Measurements from ENCODE around the gene ZNF593OS.

The ZNF593OS gene

DNA sequence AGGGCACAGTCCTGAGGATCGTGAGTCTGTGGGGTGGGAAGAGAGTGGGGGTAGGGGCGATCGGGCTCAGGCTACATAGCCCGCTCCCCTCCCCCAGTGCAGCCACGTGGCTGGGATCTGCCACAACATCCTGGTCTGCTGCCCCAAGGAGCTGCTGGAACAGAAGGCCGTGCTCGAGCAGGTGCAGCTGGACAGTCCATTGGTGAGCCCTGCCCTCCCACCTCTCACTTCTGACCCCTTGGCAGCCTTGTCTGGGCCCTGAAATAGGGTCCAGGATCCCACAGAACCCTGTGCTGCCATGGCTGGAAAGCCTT, 10.7 kb upstream of the ZNF593OS start:
- no peak for DNase-seq

DNA sequence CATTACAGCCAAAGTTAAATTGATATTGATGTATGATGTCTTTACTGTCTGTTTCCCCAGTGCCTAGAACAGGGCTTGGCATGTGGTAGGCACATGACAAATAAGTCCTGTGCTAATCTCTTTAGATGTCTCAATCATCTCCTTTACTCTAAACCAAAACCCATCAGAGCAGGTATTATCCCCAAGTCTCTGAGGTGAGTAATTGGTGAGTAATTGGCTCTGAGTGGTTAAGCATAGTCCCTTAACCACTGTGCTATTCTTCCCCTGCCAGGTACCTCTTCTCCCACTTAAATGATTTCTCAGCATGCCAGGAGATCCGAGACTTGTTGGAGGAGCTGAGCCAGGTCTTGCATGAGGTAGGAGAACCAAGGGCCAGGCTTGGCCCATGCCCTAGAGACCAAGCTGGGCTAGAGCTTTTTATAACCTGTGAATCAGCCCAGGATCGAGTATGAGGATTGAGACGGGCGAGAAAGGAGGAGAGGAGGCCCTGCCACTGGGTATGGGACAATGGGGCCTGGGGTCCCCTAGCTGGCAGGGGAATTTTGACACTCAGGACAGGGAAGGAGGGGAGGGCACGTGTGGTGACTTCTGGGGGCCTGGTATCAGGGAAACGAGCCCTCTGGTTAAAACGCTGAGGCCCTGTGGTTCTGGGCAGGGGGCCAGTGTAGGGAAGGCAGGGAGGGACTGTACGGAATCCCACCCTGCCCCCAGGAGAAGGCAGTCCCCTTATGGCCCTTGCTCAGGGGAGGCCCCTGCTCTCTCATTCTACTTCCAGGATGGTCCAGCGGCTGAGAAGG, 10.2 kb upstream of the ZNF593OS start:
- DNase-seq = no peak

DNA sequence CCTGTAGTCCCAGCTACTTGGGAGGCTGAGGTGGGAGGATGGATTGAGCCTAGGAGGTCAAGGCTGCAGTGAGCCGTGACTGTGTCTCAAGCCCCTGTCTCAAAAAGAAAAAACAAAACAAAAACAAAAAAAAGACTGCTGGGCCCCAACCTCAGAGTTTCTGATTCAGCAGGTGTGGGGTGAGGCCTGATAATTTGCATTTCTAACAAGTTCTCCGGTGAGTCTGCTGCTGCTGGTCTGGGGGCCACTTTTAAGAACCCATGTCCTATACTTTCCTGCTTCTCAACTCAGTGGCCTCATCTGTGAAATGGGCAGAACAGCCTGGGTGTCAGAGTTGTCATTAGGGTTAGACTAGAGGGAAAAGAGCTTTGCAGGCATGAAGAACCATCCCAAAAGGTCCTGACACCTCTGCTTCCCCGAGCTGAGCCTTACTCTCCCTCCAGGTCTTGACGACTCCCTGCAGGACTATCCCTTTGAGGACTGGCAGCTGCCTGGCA, 8.4 kb upstream of the ZNF593OS start:
- no peak for DNase-seq

DNA sequence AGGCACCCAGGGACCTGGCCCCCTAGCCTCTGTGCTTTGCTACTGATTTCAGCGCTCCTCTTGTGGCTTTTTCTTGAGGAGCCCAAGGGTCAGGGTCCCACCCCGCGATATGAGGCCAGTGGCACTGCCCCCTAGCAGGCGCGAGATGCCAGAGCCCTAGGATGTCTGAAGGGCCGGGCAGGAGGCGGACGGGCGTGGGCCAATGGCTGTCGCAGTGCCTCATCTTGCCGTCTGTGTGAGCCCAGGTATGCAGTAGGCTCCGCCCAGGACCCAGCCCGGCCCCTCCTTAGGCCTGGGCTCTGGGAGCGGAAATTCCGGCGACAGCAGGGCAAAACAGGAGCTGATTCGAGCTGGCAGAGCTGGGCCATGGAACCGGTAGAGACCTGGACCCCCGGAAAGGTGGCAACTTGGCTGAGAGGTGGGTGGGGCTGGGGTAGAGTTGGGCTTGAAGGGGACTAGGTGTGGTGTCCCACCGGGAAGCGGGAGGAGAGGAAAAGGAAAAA, 5.6 kb upstream of the ZNF593OS start, which contains the start of gene CNKSR1:
Gene CNKSR1, plus strand, starts transcription at position 310 of the 503 bp plus-strand sequence. Its CDS starts 57 bp downstream, at position 367.
- peak; percentile 50 to 77 for DNase-seq

DNA sequence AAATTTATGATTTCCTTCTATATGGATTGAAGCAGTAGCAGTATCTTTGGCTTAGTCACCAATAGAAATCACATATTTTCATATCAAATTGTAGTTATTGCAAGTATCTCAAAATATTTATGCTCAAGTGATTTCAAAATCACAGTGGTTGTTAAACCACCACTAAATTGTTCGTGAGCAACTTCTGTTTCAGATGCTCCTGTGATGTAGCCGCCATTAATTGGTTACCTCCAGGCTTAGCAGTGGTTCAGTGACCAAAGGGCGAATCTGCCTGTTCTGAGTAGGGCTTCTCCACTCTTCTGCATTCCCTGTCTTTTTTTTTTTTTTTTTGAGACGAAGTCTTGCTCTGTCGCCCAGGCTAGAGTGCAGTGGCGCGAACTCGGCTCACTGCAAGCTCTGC, 3.7 kb upstream of the ZNF593OS start:
- no peak for DNase-seq

DNA sequence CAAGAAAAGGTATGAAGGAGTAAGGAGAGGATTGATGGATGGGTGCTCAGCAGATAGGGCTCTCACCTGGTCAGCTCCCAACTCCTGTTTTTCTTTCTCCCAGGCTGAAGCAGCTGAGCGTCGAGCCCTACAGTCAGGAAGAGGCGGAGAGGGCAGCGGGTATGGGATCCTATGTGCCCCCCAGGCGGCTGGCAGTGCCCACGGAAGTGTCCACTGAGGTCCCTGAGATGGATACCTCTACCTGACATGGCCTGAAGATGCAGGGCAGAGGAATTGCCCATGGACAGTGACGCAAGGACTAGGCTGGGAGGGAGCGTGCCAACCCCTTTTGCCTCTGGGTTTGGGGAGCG, 1.2 kb downstream of the ZNF593OS start:
- DNase-seq = no peak

DNA sequence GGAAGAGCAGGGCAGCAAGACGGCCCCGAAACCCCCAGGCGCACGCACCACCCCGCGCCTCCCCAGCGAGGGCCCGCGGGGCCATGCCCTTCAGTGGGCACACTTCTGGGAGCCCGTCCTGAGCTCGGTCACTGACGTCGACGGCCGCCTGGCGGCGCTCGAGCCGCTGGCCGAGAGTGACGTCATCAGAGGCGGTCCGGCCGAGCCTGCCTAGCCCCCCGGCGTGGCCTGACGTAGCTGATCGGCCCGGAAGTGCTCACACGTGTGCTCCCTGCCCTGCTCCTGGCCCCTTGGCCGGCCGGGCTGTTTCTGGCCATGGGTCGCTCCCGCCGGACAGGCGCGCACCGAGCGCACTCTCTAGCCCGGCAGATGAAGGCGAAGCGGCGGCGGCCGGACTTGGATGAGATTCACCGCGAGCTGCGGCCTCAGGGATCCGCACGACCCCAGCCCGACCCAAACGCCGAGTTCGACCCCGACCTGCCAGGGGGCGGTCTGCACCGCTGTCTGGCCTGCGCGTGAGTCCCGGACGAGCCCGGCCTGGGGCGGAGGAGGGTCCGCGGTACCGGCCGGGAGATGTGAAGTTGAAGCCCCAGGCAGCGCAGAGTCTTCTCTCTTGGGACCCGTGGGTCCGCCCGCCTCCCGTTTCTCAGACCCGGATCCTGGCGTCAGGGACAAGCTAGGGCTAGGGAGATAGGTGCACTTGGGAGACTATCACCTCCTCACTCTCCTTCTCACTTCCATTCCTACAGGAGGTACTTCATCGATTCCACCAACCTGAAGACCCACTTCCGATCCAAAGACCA, 1.8 kb downstream of the ZNF593OS start, which contains the start of gene ZNF593:
Gene ZNF593, plus strand, starts transcription at position 240 of the 803 bp plus-strand sequence. Its CDS starts 76 bp downstream, at position 316.
- peak; percentile 29 to 94 for DNase-seq

DNA sequence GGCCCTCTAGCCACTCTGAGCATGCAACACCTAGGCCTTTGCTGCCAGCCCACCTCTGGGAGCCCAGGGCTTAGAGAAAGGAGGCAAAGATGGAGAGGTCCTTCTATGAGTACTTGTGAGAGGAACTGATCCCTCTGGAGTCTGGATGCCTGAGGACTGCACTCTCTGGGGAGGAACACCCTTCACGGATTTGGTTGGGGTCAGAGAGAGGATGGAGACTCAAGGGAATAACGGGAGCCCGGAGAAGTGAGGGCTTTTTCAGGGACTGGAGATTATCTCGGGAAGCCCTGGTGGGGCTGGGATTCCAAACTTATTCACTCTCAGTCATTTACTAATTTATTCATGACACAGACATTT, 2.5 kb downstream of the ZNF593OS start:
- no peak for DNase-seq

DNA sequence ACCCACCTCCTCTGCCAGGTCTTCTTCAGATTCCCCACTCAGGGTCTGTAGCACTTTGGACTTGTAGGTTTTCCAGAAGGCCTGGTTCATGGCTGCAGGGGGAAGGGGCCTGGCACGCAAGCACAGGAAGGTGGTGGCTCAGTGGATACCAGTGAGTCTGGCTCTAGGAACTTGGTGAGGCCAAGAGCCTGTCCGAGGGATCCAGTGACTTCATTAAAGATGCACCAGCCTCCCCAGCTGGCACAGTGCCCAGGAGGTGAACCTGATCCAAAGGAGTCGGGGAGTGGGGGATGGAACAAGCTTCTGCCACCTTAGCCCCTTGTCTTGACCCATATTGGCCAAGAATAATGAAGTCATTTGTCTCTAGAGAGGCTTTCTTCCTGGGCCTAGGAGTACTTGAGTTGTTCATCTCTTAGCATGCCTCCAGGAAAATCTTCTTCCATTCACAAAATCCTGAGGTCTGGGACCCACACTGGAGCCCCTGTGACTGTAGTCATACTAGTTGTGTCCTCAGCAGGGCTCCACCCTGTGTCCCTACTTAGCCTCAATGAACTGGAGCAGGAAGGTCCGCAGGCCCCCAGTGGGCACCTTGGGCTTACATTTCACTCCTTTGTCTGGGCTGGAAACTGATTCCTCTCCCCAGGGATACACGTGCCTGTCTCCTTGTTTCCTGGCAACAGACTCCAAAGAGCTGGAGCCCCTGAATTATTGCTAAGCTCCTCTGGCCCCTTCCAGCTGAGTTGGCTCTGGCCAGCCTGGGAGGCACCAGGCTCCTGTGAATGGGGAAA, 3.0 kb downstream of the ZNF593OS start, which contains the start of gene C1orf232:
Gene C1orf232, minus strand, starts transcription at position 554 of the 788 bp plus-strand sequence. Its CDS starts 464 bp downstream, at position 90.
- DNase-seq = no peak

DNA sequence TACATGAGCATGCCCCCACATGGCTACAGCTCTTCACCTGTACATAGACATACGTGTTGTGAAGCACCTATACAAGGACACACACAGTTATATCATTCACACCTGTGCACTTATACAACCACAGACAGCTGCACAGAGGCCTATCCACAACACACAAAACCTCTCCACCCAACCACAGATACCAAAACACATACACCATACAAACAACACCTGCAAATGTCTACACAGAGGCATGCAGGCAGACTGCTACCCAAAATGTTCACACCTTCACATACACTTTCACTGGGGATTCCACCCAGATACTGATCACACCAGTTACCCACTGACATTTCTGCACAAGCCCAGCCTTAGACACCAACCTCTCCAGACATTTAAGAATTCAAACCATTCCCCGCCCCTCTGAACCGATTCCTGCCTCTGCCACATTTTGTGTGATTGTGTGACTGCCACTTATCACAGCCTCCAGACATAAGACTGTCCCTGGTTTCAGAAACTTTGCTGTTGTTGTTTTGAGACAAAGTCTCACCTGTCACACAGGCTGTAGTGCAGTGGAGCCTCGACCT, 4.8 kb downstream of the ZNF593OS start:
- DNase-seq = no peak

DNA sequence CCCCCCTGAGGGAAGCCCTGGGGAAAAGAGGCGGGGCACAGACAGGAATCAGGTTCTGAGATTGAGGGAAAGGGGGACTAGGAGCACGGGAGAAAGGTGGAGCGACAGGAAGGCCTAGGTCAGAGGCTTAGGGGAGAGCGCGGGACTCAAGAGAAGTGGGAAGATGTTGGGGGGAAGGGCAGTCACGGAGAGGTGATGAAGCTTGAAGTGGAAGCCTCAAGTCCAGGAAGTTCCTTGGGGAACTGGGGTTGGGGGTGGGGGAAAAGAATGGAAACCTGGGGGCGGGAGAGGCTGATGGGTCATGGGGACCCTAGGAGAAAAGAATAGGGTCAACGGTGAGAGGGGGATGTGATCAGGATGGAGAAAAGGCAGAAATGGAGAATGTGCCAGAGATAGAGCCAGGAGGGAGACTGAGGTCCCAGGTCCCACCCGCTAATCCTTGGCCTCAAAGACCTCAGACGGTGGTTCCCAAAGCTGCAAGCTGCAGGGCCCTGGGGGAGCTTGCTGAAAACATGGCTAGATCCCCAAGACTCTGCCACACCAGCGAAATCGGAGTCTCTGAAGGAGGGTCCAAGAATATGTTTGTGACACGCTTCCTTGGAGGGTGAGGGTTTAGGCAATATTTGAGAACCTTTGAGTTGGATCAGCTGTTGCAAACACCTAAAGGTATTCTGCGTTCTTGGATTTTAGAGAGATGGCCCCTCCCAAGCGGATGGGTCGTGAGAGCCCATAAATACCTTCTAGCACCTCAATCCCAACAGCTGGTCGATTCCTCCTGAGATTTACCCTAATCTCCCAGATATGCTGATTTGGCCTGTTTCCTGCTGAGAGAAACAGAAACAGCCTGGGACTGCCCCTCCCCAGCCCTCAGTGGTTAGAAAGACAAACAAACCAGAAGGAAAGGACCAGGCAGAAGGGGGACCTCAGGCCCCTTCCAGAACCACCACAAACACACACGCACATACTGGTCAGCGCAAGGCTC, 6.5 kb downstream of the ZNF593OS start:
- DNase-seq = no peak

DNA sequence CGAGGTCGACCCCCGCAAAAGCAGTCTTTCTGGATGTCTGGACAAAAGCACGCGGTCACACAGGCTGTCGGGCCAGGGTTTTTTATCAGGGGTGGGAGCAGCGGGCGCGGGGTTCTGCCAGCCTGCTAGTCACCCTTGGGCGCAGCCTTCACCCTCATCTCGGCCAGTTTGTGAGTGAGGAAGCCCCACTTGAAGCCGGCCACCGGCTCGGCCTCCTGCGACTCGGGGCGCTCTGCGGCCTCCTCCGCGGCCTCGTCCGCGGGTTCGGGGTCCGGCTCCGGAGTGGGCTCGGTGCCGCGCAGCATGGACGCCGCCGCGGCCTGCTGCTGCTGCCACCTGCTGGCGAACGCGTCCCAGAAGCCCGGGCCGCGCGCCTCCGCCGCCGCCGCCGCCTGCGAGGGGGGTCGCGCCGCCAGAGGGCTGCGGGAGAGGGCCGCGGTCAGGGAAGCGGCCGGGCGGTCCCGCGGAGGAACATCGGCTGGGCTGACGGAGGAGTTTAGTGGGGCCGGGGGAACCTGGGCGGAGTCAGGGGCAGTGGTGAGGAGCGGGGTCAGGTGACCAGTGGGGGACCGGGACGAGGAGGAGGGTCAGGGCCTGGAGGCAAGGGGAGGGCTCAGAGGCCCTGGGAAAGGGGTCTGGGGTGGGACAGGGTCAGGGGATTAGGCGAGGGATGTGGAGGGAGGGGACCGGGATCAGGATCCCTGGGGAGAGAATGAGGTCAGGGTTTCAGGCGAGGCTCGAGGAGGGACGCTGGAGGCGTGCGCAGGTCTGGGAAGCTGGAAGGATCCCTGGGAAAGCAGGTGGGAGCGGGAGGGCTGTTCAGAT, 7.4 kb downstream of the ZNF593OS start:
- DNase-seq = peak in 1 of 2 experiments; percentile 59

DNA sequence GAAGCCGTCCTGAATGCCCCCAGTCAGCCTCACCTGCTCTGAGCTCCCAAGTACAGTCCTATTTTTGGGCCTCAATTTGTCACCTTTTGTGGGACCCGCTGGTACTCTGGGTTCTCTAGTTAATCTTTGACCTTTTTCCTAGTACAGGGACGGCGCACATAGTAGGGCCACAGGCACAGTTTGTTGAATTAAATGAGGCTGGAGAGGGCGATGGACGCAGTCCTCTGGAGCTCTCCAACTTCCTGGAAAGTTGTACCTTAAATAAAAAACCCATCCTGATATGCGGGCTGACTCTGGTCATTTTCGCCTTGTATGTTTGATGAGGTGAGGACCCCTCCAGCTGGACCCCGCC, 8.0 kb downstream of the ZNF593OS start:
- no peak for DNase-seq

DNA sequence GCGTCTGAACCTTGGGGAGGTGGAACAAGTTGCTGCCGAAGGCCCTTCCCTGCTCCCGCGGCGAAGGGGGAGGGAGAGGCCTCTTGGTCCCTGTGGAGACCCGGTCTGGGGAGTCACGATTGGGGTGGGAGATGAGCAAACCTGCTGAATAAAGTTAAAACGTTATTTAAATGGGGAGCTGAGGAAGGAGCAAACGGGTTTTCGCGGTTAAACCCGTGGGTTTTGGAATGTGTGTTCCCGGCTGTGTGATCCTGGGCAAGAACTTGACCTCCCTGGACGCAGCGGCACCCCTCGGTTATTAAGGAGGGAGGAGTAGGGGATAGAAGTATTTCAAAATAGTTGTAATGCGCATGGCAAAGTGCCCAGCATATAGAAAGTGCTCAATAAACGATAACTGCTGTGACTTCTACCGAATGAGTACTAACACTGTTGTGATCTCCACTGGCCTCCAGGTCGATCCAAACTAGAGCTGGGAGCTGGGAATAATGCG, 9.4 kb downstream of the ZNF593OS start:
- no peak for DNase-seq

DNA sequence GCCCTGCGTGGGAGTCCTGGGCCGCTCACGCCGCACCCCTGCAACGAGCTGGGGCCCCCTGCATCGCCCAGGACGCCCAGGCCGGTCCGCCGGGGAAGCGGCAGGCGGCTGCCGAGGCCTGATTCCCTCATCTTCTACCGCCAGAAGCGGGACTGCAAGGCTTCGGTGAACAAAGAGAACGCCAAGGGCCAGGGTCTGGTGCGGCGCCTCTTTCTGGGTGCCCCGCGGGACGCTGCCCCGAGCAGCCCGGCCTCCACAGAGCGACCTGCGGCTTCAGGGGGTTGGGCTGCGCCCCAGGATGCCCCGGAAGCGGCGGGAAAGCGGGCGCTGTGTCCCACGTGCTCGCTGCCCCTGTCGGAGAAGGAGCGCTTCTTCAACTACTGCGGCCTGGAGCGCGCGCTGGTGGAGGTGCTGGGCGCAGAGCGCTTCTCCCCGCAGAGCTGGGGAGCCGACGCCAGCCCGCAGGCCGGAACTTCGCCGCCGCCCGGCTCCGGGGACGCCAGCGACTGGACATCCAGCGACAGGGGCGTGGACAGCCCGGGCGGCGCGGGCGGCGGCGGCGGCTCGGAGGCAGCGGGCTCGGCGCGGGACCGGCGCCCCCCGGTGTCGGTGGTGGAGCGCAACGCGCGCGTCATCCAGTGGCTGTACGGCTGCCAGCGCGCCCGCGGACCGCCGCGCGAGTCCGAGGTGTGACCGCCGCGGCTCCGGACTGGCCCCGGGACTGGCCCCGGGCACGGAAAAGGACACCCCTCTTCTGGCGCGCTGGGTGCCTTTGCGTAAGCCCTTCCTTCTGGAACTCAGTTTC, 10.0 kb downstream of the ZNF593OS start:
- peak; percentile 11 to 73 for DNase-seq

DNA sequence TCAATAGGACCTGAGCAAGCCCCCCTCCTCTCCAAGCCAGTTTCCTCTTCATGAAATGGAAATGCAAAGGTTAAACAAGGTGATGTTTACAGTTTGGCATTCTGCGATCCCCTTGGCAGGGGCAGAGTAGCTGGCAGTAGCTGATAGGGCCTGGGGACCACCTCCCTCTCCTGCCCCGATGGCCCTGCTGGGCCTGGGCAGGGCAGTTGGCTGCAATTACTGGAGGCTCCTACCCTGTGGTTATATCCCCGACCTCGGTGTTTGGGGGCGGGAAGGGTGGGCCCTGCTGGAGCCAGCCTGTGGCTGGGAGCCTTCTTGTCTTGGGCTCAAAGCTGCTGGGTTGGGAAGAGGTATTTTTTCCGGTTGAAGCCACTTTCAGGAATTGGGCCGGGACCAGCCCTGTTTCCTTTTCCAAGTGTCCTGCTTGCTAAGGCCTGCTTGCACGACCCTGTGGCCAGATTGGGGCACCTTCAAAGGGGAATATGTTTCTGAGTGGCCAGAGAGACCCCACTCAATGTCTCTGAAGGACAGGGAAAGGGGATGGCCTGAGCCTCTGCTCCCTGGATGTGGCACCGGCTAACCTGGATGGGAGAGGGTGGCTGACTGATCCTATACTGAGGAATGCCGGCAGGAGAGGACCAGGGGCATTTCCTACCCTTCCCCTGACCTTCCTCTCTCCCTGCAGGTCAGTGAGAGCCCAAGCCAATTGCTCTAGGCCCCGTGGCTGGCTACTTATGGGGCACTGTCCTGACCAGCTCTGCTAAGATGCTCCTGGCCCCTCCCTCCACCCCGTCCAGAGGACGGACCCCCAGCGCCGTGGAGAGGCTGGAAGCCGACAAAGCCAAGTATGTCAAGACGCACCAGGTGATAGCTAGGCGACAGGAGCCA, 10.9 kb downstream of the ZNF593OS start:
- no peak for DNase-seq

DNA sequence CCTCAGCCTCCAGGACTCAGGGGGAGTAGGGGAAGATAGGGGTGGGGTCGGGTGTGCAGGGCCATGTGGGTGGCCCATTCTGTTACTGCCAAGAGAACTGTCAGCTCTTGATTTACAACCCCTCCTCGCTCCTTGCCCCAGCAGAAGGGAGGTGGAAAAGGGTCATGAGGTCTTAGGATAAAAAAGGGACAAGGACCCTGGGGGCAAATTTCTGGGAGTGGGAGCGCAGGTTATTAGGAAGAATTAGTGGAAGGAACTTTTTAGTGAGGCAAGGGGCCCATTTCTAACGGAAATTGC, 11.9 kb downstream of the ZNF593OS start:
- no peak for DNase-seq

DNA sequence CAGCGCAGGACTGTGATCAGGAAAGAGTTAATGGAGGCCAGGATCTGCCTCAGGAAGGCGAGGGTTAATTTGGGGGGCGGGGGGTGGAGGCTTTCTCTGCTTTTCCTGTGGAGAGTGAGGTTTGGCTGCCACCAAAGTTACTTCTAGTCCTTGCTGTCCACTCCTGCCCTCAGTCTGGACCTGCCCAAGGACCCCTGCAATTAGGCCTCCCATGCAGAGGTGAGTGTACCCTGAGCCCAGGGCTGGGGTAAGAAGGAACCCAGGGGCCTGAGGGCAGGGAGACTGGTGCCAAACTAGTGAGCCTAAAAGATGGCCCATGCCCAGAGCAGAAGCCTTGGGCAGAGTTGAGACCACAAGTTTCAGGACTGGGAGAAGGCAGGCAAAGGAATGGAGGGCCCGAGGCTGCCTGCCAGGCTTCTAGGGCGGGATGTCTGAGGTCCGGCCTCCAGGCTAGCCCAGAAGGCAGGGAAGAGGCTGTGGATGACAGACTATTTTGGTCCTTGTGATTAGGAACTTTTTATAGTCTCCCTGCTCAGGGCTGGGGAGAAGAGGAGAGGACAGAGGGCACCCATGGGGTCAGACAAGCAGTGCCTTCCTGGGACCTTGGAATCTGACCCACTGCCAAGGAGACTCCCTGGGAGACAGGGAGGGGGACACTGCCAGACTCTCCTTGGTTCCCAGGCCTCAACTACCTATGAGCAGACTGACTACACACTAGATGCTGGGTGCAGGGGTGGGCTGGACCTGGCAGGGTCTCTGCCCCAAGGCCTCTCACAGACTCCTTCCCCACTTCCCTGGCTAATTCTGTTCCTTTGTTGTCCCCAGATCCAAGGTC, 12.5 kb downstream of the ZNF593OS start, which contains the start of gene FAM110D:
Gene FAM110D, plus strand, starts transcription at position 172 of the 835 bp plus-strand sequence. CDS start 2,213 bp downstream, outside the sequence.
- no peak for DNase-seq
